NOMO-1 treated with DMSO at 0.1 percent for 48 hours (cell line): ENCODE data around the gene PDE6B.
A peak's percentile ranks its signal among the peaks of the same experiment; 100 is the strongest.
"Not testable (repeated sequence)": the region's sequence is repeated elsewhere in the genome, so short reads cannot be mapped to it uniquely, and the experiment has no call there.

Experiments
- DNase-seq: peaks from one replicate; lab custom pipeline; 2025; ENCODE audit not compliant: unreplicated experiment; lab: John Stamatoyannopoulos, UW

The PDE6B gene

DNA sequence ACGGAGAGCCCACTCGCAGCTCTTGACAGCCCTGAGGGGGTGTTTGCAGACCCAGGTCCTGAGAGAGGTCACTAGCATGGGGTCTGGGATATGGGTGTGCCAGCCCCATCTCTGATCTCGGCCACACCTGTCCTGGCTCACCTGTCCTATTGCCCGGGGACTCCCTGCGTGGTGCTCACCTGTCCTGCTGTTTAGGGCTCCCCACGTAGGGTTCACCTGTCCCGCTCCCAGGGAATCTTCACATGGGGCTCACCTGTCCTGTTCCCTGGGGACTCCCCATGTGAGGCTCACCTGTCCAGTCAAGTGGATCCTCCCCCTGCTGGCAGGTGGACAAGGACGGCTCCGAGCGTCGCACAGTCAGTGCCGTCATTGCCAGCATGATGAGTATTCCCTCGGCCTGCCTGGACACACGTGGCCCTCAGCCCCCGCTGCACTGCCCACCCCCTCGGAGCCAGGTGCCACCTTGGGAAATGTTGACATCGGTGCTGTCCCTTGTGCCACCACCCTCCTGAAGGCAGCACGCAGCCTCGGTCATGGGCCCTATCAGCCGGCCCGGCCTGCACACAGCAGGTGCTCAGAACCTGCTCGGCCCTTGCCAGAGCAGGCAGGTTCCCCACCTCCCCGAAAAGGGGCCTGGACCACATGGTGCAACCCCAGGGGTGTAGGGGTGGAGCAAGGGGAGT, 57.3 kb downstream of the PDE6B start:
- no peak for DNase-seq

DNA sequence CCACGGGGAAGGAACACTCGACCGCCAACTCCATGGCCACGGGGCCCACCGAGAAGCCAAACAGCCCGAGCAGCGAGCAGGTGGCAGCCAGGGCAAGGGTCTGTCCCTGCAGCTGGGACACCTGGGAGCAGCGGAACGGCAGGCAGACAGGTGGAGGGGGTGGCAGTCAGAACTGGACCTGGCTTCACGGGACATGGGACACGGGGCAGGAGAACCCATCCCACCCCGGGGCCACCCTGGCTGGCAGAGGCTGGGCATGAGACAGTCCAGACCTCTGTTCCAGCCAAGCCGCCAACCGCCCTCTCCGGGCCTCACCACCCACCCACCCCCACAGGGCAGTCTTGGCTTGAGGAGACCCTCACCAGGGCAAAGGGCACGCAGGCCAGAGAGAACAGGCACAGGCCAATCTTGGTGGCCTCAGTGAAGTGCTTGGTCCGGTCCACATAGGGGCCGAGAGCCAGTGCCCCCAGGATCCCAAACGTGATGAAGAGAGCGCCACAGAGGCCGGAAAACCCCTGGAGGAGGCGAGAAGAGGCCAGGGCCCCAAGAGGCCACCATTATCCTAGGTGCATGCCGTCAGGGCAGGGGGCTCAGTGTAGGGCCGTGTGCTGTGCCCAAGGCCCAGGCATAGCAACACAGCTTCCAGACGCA, 58.0 kb downstream of the PDE6B start:
- DNase-seq: no peak

DNA sequence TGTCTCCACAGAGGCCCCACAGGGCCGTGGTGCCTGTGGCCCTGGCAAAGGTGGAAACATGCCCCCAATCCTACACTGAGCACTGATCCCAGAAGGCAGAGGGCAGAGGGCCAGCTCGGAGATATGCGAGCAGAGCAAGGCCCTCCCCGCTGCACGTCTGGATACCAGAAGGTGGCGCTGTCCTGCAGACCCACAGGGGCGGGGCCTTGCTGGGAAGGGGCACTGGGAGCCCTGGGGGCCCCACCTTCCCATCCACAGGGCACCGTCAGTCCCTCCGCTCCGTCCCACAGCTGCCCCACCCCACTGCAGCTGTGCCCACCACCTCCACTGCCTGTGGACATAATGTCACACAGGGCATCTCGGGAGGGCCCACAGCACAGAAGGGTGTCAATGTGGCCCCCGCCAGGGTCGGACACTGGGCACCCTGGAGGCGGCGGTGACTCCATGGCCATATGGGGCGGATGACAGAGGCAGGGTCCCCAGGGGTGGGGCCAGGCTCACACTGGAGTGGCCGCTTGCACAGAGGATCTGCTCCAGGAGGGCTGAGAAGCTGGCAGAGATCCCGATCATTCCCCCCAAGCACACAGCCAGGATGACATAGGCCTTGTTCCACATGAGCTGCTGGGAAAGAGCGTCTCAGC, 58.7 kb downstream of the PDE6B start:
- peak; percentile 6 for DNase-seq

DNA sequence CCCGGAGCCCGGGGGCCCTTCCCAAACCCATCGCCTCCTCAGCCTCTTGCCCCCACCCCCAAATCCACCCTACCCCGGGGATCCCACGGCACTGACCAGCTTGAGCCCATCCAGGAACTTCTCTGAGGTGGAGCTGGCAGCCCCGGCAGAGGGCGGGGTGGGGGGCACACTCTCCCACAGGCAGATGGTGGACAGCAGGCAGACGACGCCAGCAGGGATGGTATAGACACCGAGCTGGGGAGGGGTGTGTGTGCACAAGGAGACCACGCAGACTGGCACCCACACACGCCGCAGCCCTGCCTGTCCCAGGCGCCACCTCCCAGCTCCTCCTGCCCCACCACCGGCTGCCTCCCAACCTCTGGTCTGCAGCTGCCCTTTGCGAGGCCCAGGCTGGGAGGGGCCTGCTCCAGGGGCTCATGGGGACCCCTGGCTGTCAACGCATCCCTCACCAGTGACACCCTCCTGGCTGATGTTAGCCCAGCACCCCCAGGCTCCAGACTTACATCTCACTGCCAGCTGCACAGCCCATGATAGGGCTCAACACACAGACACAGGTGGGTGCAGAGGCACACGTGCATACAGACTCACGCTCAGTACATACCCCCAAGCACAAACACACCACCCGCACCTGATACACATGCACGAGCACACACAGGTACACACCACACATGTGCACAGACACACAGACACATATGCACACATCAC, 59.4 kb downstream of the PDE6B start:
- DNase-seq: no peak

DNA sequence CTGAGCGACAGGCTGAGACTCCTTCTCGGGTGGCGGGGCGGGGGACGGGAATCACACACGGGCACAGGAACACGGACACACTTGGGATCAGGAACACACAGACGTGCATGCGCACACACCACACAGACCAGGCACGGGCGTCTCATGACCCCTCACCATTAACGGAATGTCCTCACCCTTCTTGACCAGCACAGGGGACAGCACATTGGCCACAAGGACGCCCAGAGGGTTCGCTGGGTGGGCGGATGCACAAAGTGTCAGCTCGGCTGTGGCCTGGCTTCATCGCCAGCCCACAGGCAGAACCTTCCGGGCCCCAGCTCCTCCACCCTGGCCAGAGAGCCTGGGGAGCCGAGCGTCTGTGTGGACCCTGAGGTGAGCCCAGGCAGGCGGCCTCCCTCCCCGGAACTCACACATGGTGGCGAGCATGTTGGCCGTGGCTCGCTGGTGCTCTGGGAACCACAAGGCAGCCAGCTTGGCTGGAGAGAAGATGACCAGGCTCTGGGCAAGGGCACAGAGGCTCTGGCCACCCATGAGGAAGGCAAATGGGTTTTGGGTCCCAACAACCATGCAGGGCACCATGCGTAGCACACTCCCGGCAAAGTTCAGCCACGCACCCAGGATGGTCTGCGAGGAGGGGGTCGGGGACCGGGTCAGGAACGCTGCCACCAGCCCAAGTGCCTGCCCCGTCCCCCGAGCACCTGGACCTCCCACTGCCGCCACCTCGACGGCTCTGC, 60.5 kb downstream of the PDE6B start:
- DNase-seq: no peak

DNA sequence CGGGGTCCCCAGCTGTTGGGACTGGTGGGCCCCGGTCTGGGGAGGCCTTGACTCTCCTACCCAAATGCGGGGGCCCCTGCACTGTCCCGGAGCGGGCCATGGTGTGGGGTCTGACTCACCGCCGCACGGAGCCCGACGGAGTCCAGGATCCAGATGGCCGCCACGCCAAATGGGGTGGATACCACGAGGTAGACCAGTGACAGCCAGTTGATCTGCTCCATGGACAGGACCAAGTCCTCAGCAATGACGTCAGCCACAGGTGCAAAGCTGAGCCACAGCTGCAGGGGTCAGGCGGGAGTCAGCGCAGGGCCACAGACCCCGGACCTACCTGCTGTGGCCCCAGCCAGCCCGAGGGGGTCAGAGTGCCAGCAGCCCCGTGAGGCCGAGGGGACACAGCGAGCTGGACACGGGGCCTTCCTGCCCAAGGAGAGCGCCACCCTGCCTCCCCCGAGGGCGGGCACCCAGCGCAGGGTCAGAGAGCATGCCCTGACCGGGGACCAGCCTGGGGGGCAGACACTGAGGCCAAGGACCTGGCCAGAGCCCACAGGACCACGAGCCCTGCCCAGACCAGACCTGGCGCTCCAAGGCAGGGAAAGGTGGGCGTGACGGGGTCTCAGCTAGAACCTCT, 61.2 kb downstream of the PDE6B start:
- DNase-seq: no peak

DNA sequence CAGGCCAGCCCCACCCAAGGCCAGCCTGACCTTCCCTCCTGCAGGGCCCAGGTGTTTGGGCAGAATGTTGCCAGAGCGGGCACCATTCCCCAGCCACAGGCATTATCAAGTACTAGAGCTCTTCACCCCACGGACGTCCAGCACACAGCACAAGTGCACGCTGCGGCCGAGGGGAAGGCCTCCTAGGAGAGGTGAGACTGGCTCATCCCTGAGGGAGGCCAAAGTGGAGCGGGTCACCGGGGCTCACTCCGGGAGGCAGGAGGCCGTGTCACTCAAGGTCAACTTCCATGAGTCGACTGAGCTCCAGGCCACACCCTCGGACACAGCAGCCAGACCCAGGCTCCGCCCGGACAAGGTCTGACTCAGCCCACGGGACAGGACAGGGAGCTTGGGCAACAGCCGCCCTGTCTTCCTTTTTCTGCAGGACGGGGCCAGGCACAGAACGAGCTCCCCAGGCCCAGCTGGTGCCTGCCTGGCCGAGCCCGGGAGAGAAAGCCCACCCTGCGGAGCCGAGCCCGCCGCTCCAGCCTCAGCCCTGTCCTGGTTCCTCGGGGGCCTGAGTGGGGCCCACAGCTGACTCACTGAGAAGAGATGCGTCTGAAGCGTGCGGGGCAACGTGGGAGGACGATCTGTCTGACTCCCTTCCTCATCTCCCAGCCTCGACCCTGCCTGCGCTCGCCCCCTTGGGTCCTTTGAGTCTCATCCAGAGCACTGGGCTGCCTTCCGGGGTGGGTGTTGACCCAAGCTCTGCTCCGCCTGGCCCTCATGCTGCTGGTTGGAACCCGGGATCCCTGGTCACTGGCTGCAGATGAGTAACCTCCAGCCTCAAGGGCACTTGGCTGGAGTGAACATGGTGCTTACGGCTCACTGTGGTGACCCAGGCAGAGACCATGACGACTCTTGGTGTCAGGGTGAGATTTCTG, 61.9 kb downstream of the PDE6B start:
- DNase-seq: peak; percentile 90

DNA sequence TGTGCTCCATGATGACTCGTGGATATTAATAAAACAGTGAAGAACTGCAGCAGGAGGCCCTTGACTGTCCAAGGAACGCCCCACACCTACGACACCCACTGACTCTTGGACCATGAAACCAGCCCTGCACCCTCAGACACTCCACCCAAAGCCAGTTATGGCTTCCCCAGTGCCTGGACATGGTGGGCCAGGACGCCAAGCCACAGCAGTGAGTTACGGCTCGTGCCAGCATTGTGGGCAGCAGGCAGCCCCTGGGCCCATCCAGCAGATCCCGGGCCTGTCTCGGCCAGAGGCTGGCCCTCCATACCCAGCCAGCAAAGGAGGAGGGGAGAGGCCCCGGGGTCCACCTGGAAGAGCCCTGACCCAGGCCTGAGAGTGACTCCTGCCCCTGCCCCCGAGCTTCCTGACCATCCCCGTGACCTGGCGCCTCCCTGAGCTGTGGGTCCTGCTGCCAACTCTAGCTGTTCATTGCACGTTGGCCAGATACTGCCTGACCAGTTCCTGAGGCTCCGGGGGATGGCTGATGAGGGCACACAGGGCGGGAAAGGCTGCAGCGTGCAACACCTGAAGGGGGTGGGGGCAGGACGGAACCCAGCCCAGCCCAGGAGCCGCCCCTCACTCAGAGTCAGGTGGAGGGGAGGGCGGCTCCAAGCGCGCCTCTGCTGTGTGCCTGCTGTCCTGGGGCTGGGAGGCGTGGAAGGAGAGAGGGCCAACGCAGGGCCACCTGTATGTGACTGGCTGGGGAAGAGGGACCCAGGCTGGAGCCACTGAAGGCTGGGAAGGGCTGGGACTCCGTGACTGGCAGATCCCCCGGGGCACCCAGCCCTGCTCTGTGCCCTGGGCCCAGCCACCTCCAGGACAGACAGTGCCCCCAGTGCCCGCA, 62.8 kb downstream of the PDE6B start:
- no peak for DNase-seq

DNA sequence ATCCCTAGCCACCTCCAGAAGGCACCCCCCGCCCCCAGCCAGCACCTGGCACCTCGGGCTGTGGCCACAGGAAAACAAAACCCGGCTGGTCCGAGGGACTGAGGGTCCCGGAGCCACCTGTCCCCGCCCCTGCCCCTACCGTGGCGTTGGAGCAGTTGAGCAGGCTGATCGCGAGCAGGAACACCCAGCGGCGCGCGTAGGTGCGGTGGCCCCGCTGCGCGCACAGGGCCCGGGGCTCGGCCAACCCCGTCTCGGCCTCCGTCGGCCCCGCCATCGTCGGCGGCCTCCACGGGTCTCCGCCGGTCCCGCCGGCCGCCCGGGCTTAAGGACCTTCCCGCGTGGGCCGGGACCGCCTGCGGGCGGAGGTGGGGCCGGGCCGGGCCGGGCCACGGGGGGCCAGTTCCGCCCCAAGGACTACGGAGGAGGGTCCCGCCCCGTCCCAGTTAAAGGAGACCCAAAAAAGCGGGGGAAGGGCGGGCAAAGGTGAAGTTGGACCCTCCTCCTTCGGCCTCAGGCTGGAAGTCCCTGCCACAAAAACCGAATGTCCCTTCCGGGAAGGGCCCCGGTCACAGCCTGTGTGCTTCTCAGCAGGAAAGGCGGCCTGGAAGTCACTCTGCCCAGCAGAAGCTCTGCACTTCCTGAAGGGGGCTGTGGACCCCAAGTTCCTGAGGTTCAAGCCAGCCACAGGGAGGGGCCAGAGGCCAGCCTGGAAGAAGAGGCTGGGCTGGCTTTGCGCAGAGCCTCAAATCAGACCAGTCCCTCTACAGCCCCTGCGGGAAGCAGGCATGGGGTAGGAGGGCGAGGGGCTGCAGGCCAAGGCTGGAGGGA, 63.7 kb downstream of the PDE6B start, which contains the start of gene SLC49A3:
SLC49A3 (minus strand) TSS at position 298 of the 828 bp plus-strand sequence; CDS start at position 274, 24 bp downstream.
- DNase-seq: peak; percentile 41

DNA sequence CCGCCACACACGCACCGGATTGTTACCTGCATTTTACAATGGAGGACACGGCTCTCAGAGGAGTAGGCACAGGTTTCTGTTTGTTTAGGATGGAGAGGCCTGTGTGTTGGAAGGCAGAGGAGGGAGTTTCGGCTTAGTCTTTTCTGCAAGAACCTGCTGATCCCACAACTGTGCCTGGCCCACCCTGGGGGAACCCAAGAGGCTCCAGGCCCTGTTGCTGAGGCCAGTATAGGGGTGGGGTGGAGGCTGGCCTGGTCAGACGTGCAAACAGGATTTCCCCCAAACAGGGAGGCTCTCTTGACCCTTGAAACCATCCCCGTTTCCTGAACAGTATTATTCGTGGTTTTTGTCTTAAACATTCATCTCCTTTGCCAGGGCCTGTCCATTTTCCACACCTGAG, 64.3 kb downstream of the PDE6B start:
- no peak for DNase-seq

DNA sequence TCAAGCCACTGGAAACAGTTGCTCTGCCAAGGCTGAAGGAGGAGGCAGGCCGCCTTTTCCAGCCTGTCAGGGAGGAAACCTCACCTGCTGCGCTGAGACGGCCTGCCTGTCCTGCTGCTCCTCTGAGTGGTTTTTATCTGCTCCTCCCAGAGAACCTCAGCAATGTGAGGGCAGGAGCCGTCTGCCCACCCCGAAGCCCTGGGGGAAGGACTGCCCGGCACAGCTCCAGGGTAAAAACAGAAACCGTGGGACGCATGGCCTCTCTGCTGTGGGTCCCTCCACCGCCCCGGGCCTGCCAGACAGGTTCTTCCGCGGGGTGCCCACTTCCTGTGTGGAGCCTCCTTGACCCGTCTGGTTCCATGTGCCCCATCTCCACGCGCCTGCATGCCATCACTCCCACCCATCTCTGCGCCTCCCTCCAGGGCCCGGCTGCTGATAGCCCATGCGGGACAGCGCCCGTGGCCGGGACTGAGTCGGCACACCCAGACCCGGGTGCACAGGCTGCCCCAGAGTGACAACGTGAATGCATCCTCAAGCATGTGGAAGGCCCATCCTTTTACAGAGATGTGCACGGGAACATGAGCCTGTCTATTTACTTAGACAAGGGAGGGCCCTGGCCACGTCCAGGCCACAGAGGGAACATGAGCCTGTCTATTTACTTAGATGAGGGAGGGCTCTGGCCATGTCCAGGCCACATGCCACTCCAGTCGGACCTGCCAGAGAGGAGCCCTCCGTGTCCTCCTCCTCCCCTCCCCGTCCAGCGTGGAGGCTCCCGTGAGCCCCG, 67.6 kb downstream of the PDE6B start:
- no peak for DNase-seq

DNA sequence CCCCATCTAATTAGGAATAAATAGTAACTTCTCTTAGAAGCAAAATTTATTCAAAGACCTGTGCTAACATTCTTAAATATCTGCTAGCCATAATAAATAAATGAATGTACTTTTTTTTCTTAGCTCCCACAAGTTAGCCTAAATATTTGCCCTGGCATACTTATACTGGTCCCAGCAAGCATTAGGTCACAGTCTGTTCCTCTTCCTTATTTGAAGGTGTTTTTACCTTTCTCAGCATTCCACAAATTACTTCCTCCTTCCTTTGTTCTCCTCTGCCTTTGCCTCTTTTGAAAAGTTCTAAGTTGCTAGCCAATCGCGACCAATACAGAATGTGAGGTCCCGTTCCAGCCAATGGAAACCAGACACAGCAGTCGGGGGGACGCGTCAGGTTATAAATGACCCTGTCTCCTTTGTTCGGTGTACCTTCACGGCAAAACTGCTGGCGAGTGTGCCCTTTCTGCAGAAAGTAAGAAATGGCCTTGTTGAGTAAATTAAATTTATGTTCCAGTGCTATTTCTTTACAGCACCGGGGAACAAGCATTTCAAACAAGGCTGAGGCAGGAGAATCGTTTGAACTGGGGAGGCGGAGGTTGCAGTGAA, 69.1 kb downstream of the PDE6B start:
- not testable (repeated sequence) for DNase-seq

DNA sequence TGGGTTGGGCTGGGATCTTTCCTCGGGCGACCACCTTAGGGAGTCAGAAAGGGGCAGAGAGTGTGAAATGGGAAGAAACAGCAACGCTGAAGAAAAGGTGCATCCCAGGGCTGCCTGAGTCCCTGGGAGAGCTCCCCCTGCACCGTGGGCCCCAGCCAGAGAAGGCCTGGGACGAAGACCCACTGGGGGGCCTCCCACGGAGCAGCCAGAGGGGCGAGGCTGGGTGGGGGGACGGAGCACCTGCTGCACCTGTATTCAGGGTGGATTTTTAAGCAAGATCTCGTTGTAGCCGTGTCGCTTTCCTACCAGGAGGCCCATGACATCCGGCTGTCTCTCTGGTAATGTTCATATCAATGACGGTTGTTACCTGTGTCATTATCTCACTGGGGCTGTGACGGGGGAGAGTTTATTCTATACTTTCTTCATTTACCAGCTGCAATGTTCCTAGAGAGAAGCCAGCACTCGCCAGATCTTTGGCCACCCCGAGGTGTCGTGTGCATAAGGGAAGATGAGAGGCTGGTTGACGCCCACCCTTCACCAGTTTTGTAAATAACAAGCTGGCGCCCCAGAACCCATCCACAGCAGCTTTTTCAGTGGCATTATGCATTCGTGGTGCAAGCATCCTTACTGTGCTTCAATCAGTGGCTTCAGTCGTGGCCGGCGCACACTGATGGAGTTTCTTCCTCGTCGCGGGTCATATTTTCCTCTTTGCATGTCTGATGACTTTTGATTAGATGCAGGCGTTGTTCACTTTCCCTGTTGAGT, 74.6 kb downstream of the PDE6B start:
- DNase-seq: no peak

DNA sequence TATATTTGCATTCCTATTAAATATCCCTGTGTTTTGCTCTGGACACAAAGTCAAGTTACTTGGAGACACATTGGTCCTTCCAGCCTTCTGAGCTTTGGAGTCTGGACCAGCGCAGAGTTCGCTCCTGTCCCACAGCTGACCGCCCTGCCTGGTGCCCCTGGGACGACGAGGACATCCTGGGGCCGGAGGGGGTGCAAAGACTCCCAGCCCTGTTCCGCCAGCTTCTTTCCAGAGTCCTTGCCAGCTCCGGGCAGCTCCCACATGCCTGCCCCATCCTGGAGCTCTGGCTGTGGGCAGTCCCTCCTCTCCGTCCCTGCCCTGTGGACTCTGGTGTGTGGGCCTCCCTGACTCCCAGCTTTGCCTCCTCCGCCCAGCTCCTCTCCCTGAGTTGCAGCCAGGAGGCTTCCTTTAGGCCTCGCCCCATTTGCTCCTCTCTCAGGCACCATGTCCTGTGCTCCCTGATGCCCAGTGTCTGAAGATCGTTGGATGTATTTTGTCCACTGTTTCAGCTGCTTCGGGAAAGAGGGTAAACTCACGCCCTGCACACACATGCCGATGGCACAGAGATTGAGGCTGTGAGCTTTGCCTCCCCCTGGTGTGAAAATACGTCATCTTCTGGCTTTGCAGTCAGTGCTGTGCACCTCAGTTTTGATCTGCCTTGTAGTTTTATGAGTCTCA, 75.4 kb downstream of the PDE6B start:
- DNase-seq: no peak

DNA sequence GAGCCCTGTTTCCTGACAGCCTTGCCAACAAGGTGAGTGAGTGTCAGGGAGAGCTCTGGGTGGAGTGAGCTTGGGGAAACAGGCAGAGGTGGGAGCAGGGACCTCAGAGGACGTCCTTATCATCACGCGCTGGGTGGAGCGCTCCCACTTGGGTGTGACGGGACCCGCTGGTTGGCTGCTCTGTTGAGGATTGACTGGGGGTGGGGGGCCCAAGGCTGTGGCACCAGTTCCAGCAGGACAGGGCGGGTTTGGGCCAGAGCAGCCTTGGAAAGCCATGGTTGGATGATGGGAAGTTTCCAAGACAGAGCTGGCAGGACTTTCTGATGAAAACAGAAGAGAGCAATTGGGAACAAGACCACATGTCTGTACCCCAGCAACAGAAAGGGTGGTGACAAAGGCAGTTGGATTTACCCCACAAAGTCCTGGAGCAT, 77.3 kb downstream of the PDE6B start:
- DNase-seq: no peak
